DOHH2 (cell line): ENCODE data around the gene RBMS3.

ENCODE experiments used
- H3F3A ChIP-seq: fragments of 200-600 bp; sonication (generic), shearing (Covaris generic); 2 replicates; pipeline ENCODE4 v1.6.0; 2016; ENCODE audit warnings: antibody characterized with exemption, mild to moderate bottlenecking; ENCODE audit not compliant: control insufficient read depth, insufficient read depth
- H3K27ac ChIP-seq: fragments of 200-600 bp; sonication (generic); 2 replicates; pipeline ENCODE4 v1.5.1; 2014; ENCODE audit warnings: low read depth, mild to moderate bottlenecking, low read length, moderate library complexity
- H3K27me3 ChIP-seq: fragments of 200-600 bp; sonication (generic); 2 replicates; pipeline ENCODE4 v1.6.1; 2014; ENCODE audit warnings: mild to moderate bottlenecking, low read length, mixed read lengths; ENCODE audit not compliant: control insufficient read depth
- H3K36me3 ChIP-seq: fragments of 200-600 bp; sonication (generic); 2 replicates; pipeline ENCODE4 v1.6.1; 2014; ENCODE audit warnings: mild to moderate bottlenecking, low read length, moderate library complexity, mixed read lengths; ENCODE audit not compliant: control insufficient read depth
- H3K4me1 ChIP-seq: fragments of 200-600 bp; sonication (generic); 2 replicates; pipeline ENCODE4 v1.6.1; 2014; ENCODE audit warnings: mild to moderate bottlenecking, low read length, mixed read lengths; ENCODE audit not compliant: control insufficient read depth
- H3K4me2 ChIP-seq: fragments of 200-600 bp; sonication (generic); 2 replicates; pipeline ENCODE4 v1.6.0; 2014; ENCODE audit warnings: mild to moderate bottlenecking, low read length, moderate library complexity
- H3K4me3 ChIP-seq: fragments of 200-600 bp; sonication (generic); 2 replicates; pipeline ENCODE4 v1.5.1; 2014; ENCODE audit warnings: mild to moderate bottlenecking, low read length, mixed read lengths
- H3K79me2 ChIP-seq: fragments of 200-600 bp; sonication (generic); 2 replicates; pipeline ENCODE4 v1.6.1; 2014; ENCODE audit warnings: mild to moderate bottlenecking, low read length, mixed read lengths; ENCODE audit not compliant: control insufficient read depth
- H3K9me2 ChIP-seq: fragments of 200-600 bp; sonication (generic); replicated peaks from 2 replicates; pipeline ENCODE4 v1.6.1; 2014; ENCODE audit warnings: mild to moderate bottlenecking, low read length, mixed read lengths; ENCODE audit not compliant: control insufficient read depth
- H3K9me3 ChIP-seq: fragments of 200-600 bp; sonication (generic); 2 replicates; pipeline ENCODE4 v1.6.1; 2014; ENCODE audit warnings: antibody characterized with exemption, low read length, mixed read lengths; ENCODE audit not compliant: control insufficient read depth, insufficient read depth
- H4K20me1 ChIP-seq: fragments of 200-600 bp; sonication (generic); 2 replicates; pipeline ENCODE4 v1.6.0; 2014; ENCODE audit warnings: low read depth, mild to moderate bottlenecking, antibody characterized with exemption, low read length, moderate library complexity; ENCODE audit not compliant: control insufficient read depth, insufficient read depth
- EZH2phosphoT487 ChIP-seq: fragments of 200-600 bp; sonication (generic); IDR thresholded peaks from 2 replicates; pipeline ENCODE4 v1.6.1; 2017; ENCODE audit warnings: borderline replicate concordance, mild to moderate bottlenecking, antibody characterized with exemption, low read length, moderate library complexity, mixed read lengths
- TF ChIP-seq, protein P1 (sequence below): fragments of 200-600 bp; sonication (generic); IDR thresholded peaks from one replicate; pipeline ENCODE4 v1.5.1; 2014; ENCODE audit warnings: antibody characterized with exemption, mild to moderate bottlenecking, low read depth, low read length; ENCODE audit not compliant: poor library complexity, severe bottlenecking

RBMS3 gene

DNA sequence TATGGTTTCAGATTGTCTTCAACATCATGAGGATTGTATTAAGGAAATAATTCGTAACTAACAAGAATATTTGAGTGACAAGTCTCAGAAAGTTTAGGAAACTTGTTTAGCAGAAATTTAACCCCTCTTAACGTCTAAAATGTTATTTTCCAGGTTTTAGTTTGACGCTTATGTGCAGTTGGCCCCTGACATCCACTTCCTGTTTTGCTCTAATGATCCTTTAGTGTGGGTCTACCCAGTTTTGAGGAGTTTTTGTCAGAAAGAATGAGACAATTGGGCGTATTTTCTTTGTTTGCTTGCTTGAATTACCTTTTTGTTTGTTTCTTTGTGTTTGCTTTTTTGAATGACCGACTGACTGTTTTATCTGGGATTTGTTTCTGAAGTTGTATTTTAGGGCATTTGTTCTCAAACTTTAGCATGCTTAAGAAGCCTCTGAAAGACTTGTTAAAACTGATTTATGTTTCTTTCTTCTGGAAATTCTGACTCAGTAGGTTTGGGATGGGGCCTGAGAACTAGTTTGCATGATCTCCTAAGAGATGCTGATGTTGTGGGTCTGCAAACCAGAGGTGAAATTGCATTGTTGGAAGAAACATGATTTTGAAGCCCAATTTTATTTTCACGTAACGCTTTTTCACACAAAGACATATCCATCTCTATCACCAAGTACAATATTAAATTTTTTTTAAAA is 20.6 kb downstream of the RBMS3 start:
- Histone ChIP-seq H3K36me3 (no peaks in the 10 kb centered on the region), H3K9me3 (no peaks in the 10 kb centered on the region), H3K27me3 (no peaks in the 10 kb centered on the region), H4K20me1 (no peaks in the 10 kb centered on the region), H3K79me2 (no peaks in the 10 kb centered on the region), H3K4me2 (peak overlapping the region; percentile 54), H3K9me2 (no peaks in the 10 kb centered on the region), H3K4me3 (peak overlapping the region; percentile 31; the same call in 1 of the 2 replicates), H3F3A (no peaks in the 10 kb centered on the region), H3K27ac (0 out of 2 replicates have a peak overlapping the region, but pooled peaks have one; percentile 7), H3K4me1 (peaks cover 15% of the 10 kb centered on the region)
- no peak for TF ChIP-seq EZH2phosphoT487
- TF ChIP-seq, protein P1, sequence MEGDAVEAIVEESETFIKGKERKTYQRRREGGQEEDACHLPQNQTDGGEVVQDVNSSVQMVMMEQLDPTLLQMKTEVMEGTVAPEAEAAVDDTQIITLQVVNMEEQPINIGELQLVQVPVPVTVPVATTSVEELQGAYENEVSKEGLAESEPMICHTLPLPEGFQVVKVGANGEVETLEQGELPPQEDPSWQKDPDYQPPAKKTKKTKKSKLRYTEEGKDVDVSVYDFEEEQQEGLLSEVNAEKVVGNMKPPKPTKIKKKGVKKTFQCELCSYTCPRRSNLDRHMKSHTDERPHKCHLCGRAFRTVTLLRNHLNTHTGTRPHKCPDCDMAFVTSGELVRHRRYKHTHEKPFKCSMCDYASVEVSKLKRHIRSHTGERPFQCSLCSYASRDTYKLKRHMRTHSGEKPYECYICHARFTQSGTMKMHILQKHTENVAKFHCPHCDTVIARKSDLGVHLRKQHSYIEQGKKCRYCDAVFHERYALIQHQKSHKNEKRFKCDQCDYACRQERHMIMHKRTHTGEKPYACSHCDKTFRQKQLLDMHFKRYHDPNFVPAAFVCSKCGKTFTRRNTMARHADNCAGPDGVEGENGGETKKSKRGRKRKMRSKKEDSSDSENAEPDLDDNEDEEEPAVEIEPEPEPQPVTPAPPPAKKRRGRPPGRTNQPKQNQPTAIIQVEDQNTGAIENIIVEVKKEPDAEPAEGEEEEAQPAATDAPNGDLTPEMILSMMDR, result no peak

DNA sequence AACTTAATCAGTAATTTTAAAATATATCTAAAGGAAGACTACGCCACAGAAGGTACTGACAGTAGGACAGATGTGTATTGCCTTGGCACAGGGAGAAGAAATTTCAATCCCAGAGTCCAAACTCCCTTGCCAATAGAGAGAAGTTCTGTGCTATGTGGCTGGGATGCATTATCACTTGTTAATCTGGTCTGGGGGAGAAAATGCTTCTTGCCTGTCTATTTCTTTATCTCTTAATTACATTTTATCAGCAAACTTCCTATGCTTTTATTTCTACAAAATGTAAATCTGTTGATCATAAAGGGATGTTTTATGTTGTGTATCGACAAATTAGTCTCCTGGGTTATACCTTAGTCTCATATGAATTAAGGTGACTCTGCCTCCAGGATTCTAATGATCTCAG is 21.7 kb downstream of the RBMS3 start:
- no peaks in the 10 kb centered on the region for H3F3A ChIP-seq
- no peaks in the 10 kb centered on the region for H3K36me3 ChIP-seq
- H3K4me1 ChIP-seq, result peaks cover 15% of the 10 kb centered on the region
- H3K4me3 ChIP-seq, result no peak overlapping the region
- H3K9me3 ChIP-seq, result no peaks in the 10 kb centered on the region
- no peaks in the 10 kb centered on the region for H4K20me1 ChIP-seq
- H3K27ac ChIP-seq, result no peak overlapping the region
- no peaks in the 10 kb centered on the region for H3K79me2 ChIP-seq
- H3K27me3 ChIP-seq, result no peaks in the 10 kb centered on the region
- no peaks in the 10 kb centered on the region for H3K9me2 ChIP-seq
- TF ChIP-seq, protein P1, result no peak
- no peak for TF ChIP-seq EZH2phosphoT487
- no peak overlapping the region for H3K4me2 ChIP-seq

- H4K20me1 ChIP-seq, result no peaks in the 10 kb centered on the region
- no peaks in the 10 kb centered on the region for H3K4me1 ChIP-seq
- no peak overlapping the region for H3K4me2 ChIP-seq
- no peaks in the 10 kb centered on the region for H3F3A ChIP-seq
- no peaks in the 10 kb centered on the region for H3K9me2 ChIP-seq
- H3K4me3 ChIP-seq, result no peak overlapping the region
- no peaks in the 10 kb centered on the region for H3K79me2 ChIP-seq
- TF ChIP-seq, protein P1, result no peak
- no peak for TF ChIP-seq EZH2phosphoT487
- no peaks in the 10 kb centered on the region for H3K9me3 ChIP-seq
- no peaks in the 10 kb centered on the region for H3K36me3 ChIP-seq
- H3K27ac ChIP-seq, result no peak overlapping the region
- H3K27me3 ChIP-seq, result no peaks in the 10 kb centered on the region
Measured at GRCh38 chr3:29307295-29307694, 26.4 kb downstream of the RBMS3 start.
